ENCODE data around the gene PLEKHM3.
"Not testable (repeated sequence)": the region's sequence is repeated elsewhere in the genome, so short reads cannot be mapped to it uniquely, and the experiment has no call there.

Gene PLEKHM3

DNA sequence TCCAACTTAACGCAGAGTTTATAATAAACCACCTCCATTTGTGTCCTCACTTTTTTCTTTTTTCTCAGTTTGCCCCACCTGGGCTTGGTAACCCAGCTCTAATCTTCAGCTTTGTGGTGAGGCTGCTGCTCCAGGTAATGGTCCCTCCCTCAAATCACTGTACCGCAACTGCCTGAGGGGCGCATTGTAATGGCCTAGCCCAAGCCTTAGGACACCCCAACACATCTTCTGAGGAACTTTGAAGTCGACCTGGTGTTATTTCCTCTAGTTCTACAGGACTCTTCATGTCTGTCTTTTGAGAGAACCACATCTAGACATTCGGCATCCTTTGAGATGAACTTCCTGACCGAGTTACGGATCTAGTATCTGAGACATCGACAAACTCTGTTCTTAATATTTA lies 99.7 kb downstream of the PLEKHM3 start:
- no peak for DNase-seq (ENCODE audit: low spot score)

DNA sequence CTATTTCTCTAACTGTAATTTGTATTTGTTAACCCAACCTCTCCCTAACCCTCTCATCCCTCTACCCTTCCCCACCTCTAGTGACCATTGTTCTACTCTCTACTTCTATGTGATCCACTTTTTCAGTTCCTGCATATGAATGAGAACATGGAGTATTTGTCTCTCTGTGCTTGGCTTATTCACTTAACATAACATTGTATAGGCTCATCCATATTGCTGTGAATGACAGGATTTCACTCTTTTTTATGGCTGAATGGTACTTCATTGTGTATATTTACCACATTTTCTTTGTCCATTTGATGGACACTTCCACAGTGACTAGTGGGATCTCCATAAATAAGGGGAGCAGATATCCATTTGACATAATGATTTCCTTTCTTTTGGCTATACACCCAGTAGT lies 103.7 kb downstream of the PLEKHM3 start:
- DNase-seq (ENCODE audit: low spot score), result no peak

DNA sequence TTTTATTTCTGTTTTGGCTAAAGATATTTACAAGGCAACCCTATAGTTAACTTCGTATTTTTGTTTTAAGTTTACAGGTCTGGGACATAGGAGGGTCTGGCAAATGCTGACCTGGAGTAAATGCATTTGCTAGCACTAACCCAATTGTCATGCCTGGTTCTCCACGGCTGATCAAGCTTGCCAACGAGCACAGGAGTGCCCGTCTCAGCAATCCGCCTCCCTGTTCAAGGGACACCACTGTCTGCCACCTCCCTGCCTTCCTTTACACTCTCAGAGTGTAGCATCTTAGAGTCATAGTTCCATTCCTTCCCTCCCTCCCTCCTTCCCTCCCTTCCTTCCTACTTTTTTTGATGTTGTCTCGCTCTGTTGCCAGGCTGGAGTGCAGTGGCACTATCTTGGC lies 104.6 kb downstream of the PLEKHM3 start:
- DNase-seq (ENCODE audit: low spot score), result no peak

GRCh38 chr2:207920321-207920720 lies 105.0 kb downstream of the PLEKHM3 start:
- DNase-seq (ENCODE audit: low spot score), result no peak

DNA sequence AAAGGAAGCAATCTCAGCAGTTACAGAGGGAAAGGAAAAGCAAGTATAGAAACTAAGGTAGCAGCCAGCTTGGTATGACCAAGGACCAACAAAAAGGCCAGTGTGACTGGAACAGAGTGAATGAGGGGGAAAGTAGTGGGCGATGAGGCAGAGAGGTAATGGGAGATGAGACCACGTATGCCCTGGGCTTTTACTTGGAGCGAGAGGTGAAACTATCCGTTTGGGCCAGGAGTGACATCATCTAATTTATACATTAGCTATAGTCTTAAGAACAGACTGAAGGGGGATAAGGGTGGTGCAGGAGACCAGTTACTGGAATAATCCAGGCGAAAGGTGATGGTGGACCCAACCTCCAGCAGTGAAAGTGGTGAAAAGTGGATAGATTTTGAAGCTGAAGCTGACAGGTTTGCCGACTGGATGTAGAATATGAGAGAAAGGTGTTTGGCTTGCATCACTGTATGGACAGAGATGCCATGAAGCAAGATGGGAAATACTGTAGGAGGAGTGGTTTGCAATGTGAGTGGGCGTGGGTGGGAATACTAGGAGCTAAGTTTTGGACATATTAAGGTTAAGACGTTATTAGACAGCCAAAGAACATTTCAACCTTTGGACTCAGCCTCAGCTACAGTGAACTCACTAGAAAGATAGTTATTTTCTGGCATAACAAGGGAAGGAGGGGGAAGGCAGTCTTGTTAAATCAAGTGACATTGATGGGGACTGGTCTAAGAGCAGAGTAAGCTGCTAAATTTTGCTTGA lies 106.0 kb downstream of the PLEKHM3 start:
- DNase-seq (ENCODE audit: low spot score), result no peak

DNA sequence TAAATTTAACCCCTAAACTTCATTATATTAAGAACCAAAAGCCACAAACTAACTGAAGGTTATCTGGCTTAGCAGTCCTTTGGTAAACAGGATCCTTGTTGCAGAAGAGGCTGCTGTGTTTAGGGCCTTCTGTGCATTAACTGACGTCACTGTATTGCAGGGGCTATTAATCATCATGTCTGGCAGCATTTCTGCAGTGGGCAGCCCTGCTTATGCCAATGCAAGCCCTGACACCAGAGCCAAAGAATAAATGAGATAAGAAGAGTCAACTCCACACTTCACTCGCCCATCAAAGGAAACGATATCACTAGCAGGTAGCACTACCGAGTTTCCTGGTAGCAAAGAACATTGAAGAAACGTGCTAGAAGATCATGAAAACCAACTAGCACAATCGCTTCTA lies 110.6 kb downstream of the PLEKHM3 start:
- DNase-seq (ENCODE audit: low spot score), result no peak

DNA sequence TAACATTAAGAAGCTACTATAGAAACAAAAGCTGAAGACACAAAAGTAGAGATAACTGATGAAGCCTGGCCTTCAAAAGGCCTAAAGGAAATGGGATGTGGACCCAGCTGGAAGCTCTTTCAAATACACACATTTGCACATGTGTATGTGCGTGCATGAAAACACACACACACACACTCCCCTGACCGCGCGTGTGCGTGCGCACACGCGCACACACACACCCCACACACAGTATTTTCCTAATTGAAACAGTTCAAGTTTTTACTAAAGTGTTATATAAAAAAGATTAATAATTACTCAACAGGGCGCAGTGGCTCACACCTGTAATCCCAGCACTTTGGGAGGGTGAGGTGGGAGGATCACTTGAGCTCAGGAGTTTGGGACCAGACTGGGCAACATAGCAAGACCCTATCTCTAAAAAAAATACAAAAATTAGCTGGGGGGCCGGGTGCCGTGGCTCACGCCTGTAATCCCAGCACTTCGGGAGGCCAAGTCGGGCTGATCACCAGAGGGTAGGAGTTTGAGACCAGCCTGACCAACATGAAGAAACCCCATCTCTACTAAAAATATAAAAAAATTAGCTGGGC lies 111.5 kb downstream of the PLEKHM3 start:
- no peak for DNase-seq (ENCODE audit: low spot score)

DNA sequence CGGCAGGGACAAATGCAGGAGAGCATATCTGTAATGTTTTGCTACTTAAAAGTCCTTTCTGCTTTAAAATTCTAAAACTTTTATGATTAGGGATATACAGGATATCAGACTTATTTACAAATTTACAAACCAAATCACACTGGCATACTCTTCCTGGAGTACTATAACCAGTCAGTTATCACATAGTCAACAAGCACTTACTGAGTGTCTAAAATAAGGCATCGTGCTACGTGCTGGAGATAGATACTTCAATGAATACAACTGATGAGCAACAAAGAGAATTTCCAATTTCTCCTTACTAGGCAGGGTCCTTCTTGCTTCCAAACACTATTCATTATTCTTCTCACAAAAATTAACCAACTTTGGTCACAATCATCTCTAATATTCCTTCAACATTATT lies 113.5 kb downstream of the PLEKHM3 start:
- no peak for DNase-seq (ENCODE audit: low spot score)

GRCh38 chr2:207911215-207911614 lies 114.1 kb downstream of the PLEKHM3 start:
- DNase-seq (ENCODE audit: low spot score), result no peak

GRCh38 chr2:207906495-207906894 lies 118.8 kb downstream of the PLEKHM3 start:
- DNase-seq (ENCODE audit: low spot score), result not testable (repeated sequence)

DNA sequence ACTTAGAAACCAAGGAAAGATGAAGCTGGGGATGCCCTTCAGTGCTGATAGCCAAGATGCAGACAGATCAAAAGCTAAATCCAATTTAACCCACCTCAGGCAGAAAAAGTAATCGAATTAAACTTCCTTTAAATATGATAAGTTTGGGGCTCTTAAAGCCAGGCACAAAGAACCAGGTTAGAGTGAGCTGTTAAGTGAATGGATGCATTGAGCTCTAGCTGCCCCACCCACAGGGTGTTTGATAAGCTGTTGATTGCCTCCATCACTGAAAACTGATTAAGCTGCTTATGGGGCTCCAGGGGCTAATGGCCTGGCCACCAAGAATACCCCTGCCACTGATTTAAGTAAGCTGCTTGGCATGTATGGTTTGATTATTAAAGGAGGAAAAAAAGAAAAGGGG lies 119.8 kb downstream of the PLEKHM3 start:
- DNase-seq (ENCODE audit: low spot score), result no peak

- DNase-seq (ENCODE audit: low spot score), result no peak
These were observed 122.1 kb downstream of the PLEKHM3 start for GRCh38 chr2:207903236-207903635.

DNA sequence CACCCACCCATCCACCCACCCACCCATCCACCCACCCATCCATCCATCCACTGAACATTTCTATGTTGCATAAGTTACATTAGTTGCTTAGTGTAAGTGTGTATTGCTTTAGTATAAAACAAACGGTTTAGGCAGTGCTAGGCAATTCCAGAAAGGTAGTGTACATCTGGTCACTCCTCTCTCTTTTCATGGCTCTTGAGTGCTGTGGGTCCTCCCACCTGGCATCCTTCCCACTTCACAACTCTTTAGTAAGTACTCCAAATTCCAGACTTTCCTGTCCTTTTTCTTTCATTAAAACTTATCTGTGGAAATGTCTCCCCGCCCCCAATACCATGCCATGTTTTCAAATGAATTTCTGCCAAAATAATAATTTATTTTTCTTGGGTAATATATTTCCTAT lies 122.5 kb downstream of the PLEKHM3 start:
- DNase-seq (ENCODE audit: low spot score), result no peak

GRCh38 chr2:207901829-207902228 lies 123.5 kb downstream of the PLEKHM3 start:
- no peak for DNase-seq (ENCODE audit: low spot score)

DNA sequence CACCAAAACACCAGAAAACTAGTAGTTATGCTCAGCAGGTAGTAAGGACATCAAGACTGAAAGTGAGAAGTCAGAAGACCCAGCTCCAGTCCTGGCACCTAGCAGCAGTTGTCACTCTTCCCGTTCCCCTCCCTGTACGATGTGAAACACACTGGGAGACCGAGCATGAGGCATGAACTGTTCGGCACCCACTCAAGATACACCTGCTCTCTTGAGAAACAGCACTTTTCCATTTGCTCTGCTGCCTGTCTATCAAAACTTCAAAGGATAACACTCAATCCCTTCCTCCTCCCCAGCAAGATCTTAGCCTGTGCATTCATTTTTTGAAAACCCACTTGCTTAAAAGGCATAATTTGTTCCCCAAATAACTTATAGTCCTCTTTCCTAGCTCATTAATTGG lies 123.9 kb downstream of the PLEKHM3 start:
- DNase-seq (ENCODE audit: low spot score), result no peak

DNA sequence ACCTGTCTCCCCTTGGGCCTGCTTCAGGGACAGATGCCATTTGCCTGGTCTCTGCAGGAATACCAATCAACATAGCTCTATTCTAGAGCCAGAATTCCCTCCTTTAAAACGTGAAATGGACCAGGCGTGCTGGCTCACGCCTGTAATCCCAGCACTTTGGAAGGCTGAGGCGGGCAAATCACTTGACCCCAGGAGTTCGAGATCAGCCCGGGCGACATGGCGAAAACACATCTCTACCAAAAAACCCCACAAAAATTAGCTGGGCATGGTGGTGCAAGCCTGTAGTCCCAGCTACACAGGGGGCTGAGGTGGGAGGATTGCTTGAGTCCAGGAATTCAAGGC lies 127.0 kb downstream of the PLEKHM3 start:
- DNase-seq (ENCODE audit: low spot score), result no peak

DNA sequence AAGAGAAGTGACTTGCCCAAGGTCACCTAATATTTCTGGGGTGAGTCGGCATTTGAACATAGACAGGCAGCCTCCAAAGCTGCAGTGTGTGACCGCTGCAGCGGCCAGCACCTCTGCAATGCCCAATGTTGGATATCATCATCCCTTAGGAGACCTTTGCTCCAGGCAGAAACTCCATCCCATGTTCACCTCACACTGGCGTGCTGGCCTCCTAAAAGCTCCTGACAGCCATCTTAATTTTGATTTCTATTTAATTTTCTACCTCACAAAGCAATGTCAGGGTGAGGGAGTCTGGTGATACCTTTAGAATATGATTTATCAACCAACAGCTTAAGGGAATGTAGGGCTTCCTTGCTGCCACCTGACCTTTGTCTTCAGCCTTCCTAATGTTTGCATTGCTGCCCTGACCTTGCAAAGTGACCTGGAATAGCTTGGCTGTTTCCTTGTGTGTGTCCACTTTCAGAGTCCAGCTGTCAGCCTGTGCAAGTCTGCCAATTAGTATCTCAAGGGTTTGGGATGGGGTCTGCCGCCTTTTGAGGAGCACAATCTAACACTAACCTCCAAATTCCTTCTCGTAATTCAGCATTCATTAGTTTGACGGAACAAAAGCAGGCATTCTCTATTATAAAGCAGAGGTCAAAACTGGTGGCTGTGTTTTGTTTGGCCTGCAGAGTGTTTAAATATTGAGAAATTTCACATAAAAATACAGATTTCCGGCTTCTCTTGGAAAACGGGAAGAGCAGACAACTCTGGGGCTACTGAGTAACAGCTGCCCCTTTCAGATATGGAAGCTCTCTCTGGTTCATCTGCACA lies 127.6 kb downstream of the PLEKHM3 start:
- peak; percentile 17 for DNase-seq (ENCODE audit: low spot score)

GRCh38 chr2:207896525-207897285 lies 128.6 kb downstream of the PLEKHM3 start:
- DNase-seq (ENCODE audit: low spot score), result peak; percentile 38

GRCh38 chr2:207895274-207895860 lies 130.0 kb downstream of the PLEKHM3 start:
- no peak for DNase-seq (ENCODE audit: low spot score)

DNA sequence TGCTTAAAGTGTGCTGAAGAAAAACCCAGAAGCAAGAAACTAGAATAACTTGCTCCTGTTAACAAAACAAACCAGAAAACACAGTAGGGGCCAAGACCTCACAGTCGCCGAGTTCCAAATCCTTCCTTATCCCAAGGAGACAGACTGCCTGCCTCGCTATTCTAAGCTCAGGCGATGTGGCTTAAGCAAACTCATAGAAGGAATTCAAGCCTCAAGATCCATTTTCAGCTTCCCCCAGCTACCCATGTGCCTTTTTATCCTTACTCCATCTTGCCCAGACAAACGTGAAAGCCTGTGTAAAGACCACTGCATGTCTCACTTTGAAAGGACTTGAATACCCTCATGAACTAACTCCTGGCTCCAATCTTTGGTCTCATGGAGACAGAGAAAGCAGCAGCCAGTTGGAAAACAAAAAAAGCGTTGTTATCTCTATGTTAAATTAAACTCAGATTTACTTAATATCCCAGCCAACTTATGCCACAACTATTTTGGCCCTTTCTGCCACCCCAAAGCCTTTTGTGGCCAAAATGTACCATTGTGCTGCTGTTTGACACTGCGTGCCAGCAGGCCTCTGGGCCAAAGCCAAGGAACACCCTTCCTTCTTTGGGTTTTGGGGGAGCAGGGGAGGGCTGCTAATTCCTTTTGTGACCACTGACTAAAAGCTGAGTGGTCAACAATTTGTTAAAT lies 132.5 kb downstream of the PLEKHM3 start:
- DNase-seq (ENCODE audit: low spot score), result no peak

- no peak for DNase-seq (ENCODE audit: low spot score)
These were observed 134.1 kb downstream of the PLEKHM3 start for GRCh38 chr2:207891086-207891844.

All from HuH-7.5 (cell line).